M059J (cell line): ENCODE results near the gene HS6ST3. TPM values are rescaled to one million over a fixed set of nuclear protein-coding genes. Genes with fewer than 3 reads are reported as not detected.

Source experiments
- DNase-seq: peaks from one replicate; pipeline ENCODE4 v3.0.0-alpha.2; 2012; ENCODE audit warnings: low read depth
- total RNA-seq: library from RNA; depleted of rRNA; stranded (reverse); fragments of >200 nt; shearing (Covaris generic); gene quantifications from 2 replicates; pipeline ENCODE4 v1.2.3, GENCODE V29; 2014; rRNA removed

HS6ST3 gene
- total RNA-seq, 1 experiment from 2014 or later, result 2.8 TPM

DNA sequence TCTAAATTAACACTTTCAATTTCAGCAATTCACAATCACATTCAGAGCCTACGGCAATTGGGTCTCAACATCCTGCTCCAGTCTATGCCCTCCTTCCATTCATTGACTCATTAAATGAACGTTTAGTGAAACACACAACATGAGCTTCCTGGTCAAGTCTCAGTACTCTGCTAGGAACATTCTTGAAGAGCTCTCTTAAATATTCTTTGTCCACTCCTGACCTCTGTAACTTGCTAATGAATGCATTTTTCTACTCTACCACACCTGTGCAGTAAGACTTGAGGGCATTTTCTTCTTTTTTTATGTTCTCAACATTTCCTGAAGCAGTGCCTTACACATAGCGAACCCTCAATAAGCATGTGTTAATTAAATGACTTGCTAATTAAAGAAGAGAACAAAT is 735.7 kb downstream of the HS6ST3 start:
- no peak for DNase-seq

DNA sequence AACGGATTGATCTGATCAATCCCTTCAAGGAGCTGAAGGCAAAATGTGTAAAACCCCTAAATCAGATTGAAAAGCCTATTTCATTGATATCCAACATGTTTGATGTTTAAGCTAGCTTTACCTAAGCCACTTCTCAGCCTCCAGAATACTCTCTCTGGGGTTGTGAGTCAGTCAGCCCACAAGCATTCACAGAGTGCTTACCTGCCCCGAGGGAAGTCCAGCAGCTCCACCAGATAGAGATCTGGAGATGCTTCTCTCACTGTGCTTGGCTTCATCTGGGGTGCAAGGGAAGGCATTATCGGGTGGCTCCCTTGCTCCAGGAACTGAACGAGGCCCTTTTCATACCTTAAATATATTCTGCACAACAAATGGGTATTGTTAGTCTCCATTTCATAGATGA is 744.7 kb downstream of the HS6ST3 start:
- peak; percentile 39 for DNase-seq

DNA sequence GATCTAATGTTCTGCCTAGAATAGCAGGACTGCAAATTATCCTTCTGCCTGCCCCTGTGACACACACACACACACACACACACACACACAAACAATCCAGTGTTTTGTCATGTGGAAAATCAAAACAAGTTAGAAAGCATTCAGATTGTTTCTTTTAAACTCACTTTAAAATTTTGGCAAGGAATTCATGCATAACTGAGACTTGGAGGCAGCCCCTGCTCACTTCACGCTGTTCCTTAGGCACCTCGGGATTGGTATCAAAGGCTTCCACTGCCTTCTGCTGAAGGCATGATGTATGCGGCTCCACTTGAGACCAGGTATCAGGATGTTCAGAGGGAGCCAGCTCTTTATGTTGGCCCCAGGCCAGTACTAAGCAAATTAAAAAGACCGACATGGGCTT is 745.6 kb downstream of the HS6ST3 start:
- DNase-seq, result no peak

DNA sequence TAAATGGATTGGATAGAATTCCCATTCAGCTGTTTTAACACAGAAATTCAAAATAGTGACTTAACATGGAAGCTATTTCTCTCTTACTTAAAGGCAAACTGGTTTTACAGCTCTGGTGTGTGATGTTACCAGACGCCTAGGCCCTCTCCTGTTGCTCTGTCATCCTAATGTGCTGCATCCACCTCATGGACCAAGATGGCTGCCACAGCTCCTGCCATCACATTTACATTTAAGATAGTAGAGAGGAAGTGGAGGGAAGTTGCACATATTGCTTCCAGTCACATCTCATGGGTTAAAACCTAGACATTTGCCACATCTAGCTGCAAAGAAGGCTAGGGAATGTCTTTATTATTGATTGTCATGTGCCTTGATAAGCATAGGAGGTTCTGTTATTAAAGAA is 746.8 kb downstream of the HS6ST3 start:
- DNase-seq, result no peak

DNA sequence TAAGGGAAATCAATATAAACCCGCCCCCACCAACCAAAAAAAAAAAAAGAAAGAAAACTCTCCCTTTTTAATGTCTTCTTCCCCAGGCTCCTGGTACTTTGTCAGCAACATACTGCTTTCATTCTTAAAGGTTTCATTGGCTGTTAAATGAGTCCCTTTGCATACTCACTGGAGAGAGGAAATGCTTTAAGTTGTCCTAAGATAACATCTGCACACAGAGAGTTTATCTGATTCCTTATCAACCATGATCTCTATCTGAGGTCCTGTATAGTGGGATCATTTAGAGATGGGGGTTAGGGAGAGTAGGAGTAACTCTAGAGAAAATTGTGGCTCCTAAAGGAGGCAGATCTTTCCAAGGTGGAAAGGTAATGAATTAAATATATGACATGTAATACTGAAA is 747.9 kb downstream of the HS6ST3 start:
- DNase-seq, result no peak

DNA sequence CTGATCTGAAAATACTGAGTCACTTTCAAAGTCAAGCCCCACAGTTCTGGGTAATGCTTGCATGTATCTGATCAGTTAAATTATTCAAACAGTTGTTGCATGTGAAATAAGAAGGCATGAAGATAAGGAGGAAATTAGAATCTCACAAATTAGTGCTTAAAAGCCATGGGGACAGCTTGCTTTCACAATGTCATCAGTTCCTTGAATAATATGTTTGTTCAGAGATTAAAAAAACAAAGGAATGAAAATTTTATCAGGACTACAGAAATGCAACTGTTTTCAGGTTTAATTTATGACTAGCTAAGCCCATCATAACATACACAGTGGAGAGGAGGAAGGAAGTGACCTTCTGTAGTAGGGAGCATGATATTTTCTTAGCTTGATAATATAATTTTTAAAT is 754.3 kb downstream of the HS6ST3 start:
- DNase-seq, result no peak

DNA sequence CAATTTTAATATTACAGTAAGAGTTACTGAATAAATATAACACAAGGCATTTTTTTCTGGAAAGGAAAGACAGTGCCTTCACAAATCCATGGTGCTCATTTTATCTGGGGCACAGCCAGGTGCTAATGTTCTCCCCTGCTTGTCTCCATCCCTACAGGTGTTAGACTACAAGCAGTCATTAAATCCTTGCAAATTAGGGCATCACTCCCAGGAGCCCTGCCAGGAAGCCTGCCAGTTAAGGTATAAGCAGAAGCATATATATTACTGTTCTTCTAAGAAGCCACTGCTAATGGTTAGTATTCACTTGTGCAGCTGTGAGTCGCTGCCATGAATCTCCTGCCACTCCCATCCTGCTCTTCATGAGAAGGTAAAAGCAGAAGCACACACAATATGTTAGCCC is 754.7 kb downstream of the HS6ST3 start:
- DNase-seq, result no peak

DNA sequence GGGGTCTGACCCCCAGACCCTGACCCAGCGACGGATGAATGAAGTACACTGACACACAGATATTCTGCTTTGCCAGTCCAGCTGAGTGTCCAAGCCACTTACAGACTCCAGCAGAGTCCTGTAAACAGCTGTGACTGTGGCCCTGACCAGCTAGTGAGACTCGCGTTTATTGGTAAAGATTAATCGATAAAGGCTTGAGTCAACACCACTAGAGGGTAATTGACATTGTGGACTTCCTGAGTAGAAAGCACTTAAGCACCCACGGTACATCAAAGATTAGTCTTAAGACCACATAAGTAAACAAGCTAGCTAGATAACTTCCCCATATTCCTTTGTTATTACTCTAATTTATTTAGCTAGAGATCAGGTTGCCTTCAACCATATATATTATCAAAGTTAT is 758.4 kb downstream of the HS6ST3 start:
- DNase-seq, result no peak

DNA sequence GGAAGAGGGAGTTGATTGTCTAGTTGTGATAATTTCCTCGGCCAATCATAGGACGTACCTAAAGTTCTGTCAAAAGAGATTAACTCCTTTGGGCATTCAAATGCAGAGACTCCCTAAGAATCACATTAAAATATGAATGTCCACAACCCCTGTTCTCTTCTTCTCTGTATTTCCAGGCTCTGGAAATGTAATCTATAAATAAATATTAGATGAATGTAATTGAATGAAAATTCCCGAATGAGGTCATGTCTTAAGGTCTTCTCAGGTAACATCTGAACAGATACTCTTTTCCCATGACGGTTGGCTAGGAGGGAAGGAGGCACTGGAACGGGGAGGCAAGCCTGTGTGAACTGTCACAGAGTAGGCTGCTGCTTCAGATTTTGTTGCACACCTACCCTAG is 759.2 kb downstream of the HS6ST3 start:
- DNase-seq, result no peak

DNA sequence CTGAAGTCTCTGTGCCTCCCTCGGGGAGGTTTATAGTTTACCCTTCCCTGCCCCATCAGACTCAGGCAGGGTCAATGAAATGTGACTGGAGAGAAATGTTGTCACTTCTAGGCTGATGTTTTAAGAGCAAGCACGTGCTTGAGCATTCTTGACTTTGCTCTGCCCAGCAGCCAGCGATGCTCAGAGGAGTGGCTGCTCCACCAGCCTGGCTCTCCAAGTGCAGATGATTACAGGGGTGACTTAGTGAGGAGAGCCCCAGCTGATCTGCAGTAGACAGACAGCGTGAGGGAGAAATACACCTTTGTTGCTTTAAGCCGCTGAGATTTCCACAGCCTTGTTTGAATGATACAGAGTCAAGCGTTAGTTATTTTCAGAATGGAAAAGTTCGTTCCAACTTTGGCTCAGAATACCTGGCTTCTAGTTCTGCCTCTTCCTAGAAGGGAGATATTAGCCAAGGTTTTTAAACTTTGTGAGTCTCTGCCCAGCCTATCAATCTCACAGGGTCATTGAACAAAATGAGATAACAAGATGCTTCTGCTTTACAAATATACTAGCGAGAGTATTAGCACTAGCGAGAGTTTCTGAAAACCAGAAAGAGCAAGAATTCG is 760.7 kb downstream of the HS6ST3 start:
- DNase-seq, result no peak

DNA sequence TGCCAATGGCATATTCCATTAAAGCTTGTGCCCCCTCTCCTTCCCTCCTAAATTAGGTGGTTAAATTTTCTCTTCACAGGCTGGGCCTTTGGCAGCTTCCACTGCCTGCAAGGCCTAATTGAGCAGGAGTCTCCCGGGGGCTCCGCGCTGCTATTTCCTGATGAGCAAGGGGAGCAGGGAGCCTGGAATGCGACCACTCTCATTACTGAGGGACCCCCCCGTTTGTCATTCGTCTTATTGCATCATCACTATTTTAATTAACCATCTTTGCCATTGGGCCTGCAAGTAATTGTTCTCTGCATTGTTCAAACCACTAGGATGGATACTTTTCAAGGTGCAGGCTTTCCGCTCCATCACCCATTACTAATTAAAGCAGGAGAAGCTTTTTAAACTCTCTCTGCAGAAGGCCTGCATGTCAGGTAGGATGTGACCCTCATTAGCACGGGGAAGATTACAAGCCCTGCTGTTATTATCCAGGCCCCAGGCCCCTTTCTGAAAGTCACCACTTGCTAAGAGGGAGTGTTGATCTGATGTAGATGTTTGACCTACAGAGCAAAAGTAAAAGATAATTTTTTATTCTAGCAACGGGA is 762.0 kb downstream of the HS6ST3 start:
- no peak for DNase-seq

DNA sequence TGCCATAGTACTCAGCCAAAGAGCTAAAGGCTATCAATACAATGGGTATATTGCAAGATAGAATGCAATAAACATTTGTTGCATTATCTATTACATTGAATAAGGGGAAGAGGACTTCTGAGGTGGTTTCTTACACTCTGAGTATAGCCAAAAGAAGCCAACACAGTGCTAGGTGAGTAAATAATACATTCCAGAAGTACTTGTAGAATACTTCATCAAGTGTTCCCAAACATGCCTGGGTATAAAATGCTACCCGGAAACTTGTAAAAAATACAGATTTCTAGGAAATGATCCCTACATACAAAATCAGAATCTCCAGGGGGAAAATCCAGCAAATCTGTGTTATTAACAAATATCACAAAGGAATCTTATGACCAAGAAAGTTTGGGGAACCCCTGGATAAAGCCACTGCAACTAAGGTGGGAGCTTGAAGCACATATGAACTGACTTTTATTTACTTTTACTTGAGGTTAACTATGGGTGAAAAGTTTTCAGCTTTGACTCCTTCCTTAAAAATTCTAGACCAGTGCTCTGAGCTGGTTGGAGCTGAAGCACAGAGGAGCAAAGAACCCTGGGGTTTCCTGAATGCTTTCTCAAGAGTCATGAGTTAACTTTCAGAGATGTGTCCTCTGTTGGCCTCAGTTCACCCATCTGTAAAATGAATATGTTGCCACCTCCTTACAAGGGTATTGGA is 768.4 kb downstream of the HS6ST3 start:
- no peak for DNase-seq

DNA sequence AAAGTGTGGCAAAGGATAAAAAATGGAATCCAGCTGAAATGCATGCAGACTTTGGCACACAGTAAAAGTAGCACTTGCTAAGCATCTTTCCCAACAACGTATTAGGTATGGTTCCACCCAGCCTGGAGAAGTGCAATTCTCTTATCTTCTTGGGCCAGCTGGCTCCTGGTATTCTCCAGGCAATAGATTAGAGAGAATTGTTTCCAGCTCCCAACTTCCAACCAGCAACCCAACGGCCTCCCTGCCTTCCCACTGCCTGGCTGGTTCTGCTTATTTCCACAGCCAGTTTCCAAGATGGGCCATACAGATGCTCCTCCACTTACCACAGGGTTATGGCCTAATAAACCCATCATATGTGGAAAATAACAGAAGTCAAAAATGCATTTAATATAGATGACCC is 771.0 kb downstream of the HS6ST3 start:
- no peak for DNase-seq

DNA sequence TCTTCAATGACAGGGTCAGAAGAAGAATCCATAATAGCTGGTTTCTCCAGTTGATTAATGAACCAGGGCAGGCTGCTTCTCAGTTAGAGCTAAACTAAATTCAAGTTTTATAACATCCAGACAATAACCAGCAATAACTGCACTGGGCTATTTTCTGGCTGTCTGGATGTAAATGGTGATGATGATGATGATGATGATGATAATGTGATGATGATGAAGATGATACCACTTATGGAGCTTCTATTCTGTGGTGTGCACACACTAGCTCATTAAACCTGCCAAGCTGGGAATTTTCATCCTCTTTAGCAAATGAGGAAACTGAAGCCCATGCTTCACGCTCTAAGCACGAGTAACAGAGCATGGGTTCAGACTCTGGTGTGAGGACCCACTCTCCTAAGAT is 772.2 kb downstream of the HS6ST3 start:
- no peak for DNase-seq

DNA sequence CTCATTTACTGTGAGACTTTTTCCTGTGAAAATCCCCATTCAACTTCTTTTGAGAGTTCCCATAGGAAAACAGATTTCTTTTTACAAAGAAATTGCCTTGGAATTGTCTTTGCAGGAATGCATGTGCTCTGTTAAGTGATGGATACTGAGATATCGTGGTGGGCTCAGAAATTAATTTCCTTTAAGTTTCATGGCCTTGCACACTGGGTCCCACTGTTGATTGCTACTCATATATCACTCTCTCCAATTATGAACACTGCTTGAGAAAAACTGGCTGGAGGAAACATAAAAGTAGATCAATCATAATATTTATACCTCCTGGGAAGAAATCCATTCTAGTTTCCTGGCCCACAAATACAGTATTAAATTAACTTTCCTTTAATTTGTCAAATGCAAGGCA is 773.1 kb downstream of the HS6ST3 start:
- DNase-seq, result no peak

DNA sequence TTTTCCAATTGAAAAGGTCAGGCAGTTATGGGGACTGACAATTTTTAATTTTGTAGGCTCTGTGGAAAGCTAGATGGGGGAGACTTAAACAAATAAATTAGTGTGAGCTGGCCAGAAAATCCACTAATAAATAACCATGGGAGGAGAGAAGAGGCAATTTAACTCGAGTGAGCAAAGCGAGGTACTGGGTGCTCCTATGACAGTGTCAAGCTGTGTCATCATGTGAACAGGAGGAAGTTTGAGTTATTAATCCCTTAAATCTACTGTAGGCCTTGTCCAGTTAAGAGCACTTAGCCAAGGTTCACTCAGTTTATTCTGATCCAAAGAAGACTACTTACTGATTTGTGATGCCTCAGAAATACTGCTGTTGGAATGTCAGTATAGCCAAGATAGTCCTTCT is 781.6 kb downstream of the HS6ST3 start:
- no peak for DNase-seq

DNA sequence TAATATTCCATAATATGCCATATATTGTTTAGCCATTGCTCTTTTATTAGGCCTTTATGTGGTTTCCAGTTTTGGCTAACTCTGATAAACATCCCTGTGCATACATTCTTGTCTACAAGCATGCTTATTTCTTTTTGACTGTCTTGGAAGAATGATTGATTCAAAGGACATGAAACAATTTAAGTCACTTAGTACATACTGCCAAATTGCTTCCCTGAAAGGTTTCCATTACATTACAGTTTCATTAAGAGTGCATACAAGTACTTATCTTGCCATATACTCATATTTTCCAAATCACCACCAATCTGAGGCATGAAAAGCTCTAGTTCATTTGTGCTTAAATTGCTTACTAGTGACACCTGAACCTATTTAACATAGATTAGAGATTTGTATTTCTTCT is 790.5 kb downstream of the HS6ST3 start:
- DNase-seq, result no peak

Other genes starting within 250 kb of the HS6ST3 start
- gene UGGT2, start 36.7 kb upstream of the HS6ST3 start, total RNA-seq, result 24.0 and 26.1 TPM in 2 replicates